ENCODE data around the gene MAP2K1. TPM values are rescaled to one million over a fixed set of nuclear protein-coding genes. Genes with fewer than 3 reads are reported as not detected.

The MAP2K1 gene
- total and polyA plus RNA-seq, 9 of the 15 experiments (the other 6 are each of a cell fraction or from before 2014, with no cell fraction given) = 7.5 to 58.3 (median 30.0) TPM

DNA sequence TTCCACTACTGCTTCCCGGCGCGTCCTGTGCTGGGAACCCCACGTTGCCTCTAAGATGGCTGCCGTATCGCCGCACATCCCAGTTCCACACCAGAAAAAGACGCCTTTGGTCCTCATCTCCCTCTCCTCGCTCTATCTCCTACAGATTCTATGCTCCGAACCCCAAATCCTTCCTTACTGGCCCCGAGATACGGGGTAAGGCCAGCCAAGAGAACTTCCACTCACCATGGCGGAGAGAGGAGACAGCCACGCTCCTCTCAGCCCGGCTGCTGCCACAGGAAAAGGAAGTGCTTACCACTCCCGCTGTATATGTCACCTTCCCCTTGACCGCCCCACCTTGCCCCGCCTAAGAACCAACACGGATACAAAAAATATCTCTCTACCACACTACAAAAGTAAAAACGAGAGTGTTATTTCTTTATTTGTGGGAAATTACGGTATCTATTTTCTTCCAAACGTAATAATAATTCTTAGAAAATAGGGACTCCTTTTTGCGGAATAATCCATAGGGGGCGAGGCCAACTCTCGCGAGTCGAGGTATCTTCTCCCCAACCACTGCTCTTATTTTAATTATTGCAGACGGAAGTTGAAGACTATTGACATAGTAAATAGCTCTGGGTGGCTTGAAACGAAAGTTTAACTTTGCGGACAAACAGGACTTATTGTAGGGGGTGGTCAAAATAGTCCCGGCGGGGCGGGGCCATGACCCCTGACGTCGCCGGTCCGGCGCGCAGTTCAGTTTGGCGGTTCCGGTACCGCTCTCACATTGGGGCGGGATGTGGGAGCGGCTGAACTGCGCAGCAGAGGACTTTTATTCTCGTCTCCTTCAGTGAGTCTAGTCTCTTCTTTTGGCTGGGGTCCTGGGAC lies 118.1 kb downstream of the MAP2K1 start, which contains the start of the genes RPL4 and ZWILCH (continued):
- TF ChIP-seq, protein P1, sequence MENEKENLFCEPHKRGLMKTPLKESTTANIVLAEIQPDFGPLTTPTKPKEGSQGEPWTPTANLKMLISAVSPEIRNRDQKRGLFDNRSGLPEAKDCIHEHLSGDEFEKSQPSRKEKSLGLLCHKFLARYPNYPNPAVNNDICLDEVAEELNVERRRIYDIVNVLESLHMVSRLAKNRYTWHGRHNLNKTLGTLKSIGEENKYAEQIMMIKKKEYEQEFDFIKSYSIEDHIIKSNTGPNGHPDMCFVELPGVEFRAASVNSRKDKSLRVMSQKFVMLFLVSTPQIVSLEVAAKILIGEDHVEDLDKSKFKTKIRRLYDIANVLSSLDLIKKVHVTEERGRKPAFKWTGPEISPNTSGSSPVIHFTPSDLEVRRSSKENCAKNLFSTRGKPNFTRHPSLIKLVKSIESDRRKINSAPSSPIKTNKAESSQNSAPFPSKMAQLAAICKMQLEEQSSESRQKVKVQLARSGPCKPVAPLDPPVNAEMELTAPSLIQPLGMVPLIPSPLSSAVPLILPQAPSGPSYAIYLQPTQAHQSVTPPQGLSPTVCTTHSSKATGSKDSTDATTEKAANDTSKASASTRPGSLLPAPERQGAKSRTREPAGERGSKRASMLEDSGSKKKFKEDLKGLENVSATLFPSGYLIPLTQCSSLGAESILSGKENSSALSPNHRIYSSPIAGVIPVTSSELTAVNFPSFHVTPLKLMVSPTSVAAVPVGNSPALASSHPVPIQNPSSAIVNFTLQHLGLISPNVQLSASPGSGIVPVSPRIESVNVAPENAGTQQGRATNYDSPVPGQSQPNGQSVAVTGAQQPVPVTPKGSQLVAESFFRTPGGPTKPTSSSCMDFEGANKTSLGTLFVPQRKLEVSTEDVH (IDR thresholded peaks at IDR 0.05; ENCODE audit: low read depth, partially characterized antibody) = peak; percentile 90
- no peak; the same call in 1 of the 2 replicates for TF ChIP-seq ZNF316 (IDR thresholded peaks at IDR 0.05)
- TF ChIP-seq ZNF146 (CRISPR knock-in tag; IDR thresholded peaks at IDR 0.05; ENCODE audit: unreplicated experiment) = no peak
- no peak for TF ChIP-seq SOX6 (IDR thresholded peaks at IDR 0.05)
- TF ChIP-seq ZNF778 (CRISPR knock-in tag; IDR thresholded peaks at IDR 0.05) = no peak
- peak; percentile 72; the same call in 1 of the 2 replicates for TF ChIP-seq PHB (CRISPR knock-in tag; IDR thresholded peaks at IDR 0.05)
- peak; percentile 91 for TF ChIP-seq PML (IDR thresholded peaks at IDR 0.05; ENCODE audit: low read length)
- TF ChIP-seq RBBP5 (IDR thresholded peaks at IDR 0.05; ENCODE audit: borderline replicate concordance, insufficient read depth, low read length, poor library complexity, severe bottlenecking) = peak; percentile 71
- no peak; the same call in 1 of the 2 replicates for TF ChIP-seq MGA (IDR thresholded peaks at IDR 0.05)
- TF ChIP-seq POLR2AphosphoS5 (IDR thresholded peaks at IDR 0.05; ENCODE audit: control insufficient read depth, insufficient read depth, low read depth, low read length) = peak; percentile 98
- no peak for TF ChIP-seq FOS (IDR thresholded peaks at IDR 0.05; ENCODE audit: extremely low read depth, insufficient read length)
- TF ChIP-seq PRPF4 (IDR thresholded peaks at IDR 0.05; ENCODE audit: insufficient read depth, low read depth, low read length, poor library complexity, severe bottlenecking) = no peak
- TF ChIP-seq ARNT (IDR thresholded peaks at IDR 0.05) = peak; percentile 90 to 93; a peak in 3 of 4 replicates
